Natural killer cell (primary cell): ENCODE measurements around the gene CUTC. TPM values are rescaled to one million over a fixed set of nuclear protein-coding genes. Genes with fewer than 3 reads are reported as not detected.

Experiments
- ATAC-seq, 3 donors: fragments of 150-1000 bp in 2 of 3; fragments of 200-7000 bp in 1 of 3; cut with Tn5 transposase; 1 replicate in 1 of 3; 2 replicates in 2 of 3; pipeline ENCODE4 v1.10.0; 2021; ENCODE audit warnings: mild to moderate bottlenecking in 2 of 3, moderate library complexity in 2 of 3
- DNase-seq, 2 donors: peaks; one replicate each; pipeline versions ENCODE4 v3.0.0 to v3.0.0-alpha.2; 2013 to 2021; ENCODE audit warnings: mixed read lengths in 1 of 2
- H3K27ac ChIP-seq: one replicate; pipeline ENCODE4 v1.5.1; 2013; ENCODE audit warnings: mild to moderate bottlenecking, low read length
- H3K27me3 ChIP-seq: one replicate; pipeline ENCODE4 v1.6.1; 2013; ENCODE audit warnings: low read length; ENCODE audit not compliant: control insufficient read depth, insufficient read depth
- H3K36me3 ChIP-seq: one replicate; pipeline ENCODE4 v1.6.1; 2013; ENCODE audit warnings: low read length; ENCODE audit not compliant: control insufficient read depth, insufficient read depth
- H3K4me1 ChIP-seq: one replicate; pipeline ENCODE4 v1.6.1; 2013; ENCODE audit warnings: low read length; ENCODE audit not compliant: control insufficient read depth, insufficient read depth
- H3K4me3 ChIP-seq: one replicate; pipeline ENCODE4 v1.5.1; 2013; ENCODE audit warnings: low read length
- H3K9me3 ChIP-seq: one replicate; pipeline ENCODE4 v1.6.1; 2013; ENCODE audit warnings: low read length; ENCODE audit not compliant: control insufficient read depth, insufficient read depth
- H3K27ac Mint-ChIP-seq, 2 donors: one replicate each; pipeline ENCODE4 v1.8.0; 2022; ENCODE audit warnings: mild to moderate bottlenecking in 2 of 2, mixed read lengths in 2 of 2, moderate library complexity in 1 of 2
- H3K27me3 Mint-ChIP-seq, 2 donors: one replicate each; pipeline ENCODE4 v1.8.0; 2022; ENCODE audit warnings: low read depth in 2 of 2, mixed read lengths in 2 of 2
- H3K36me3 Mint-ChIP-seq: one replicate; pipeline ENCODE4 v1.8.0; 2022; ENCODE audit warnings: mixed read lengths
- H3K4me1 Mint-ChIP-seq, 2 donors: one replicate each; pipeline ENCODE4 v1.8.0; 2022; ENCODE audit warnings: mixed read lengths in 2 of 2
- H3K4me3 Mint-ChIP-seq: one replicate; pipeline ENCODE4 v1.8.0; 2022; ENCODE audit warnings: mild to moderate bottlenecking, moderate library complexity, mixed read lengths
- H3K9me3 Mint-ChIP-seq, 2 donors: one replicate each; pipeline ENCODE4 v1.8.0; 2022; ENCODE audit warnings: mixed read lengths in 2 of 2
- CTCF ChIP-seq: fragments of 200-600 bp; IDR thresholded peaks from one replicate; pipeline ENCODE4 v1.8.0; 2022; ENCODE audit warnings: antibody characterized with exemption
- WGBS: methylation state at CpG from one replicate; pipeline ENCODE4 v1.1.7; 2013; ENCODE audit warnings: missing lambda C conversion rate; ENCODE audit not compliant: insufficient coverage; 5-methylcytosine and 5-hydroxymethylcytosine counted together
- intact Hi-C: fragments of 100-400 bp; cut with micrococcal nuclease; formaldehyde crosslinking; loops from one replicate; pipeline ENCODE4 v1.14.2; 2022
- total RNA-seq, 4 donors: library from RNA; stranded (reverse); fragments of 120-200 nt in 1 of 4; gene quantifications; one replicate each; pipeline versions ENCODE4 v1.2.3 to v1.2.4, GENCODE V29; 2013 to 2022

Gene CUTC
- total RNA-seq, 3 donors from 2014 or later (not counting 1 experiment from before 2014, with no cell fraction given): 21.4 to 28.1 (median 23.5) TPM

GRCh38 chr10:99711129-99711719 is 20.8 kb upstream of the CUTC start:
- Mint-ChIP-seq H3K36me3 (peaks cover 16% of the 10 kb centered on the region), H3K9me3 (no peaks in the 10 kb centered on the region), H3K27ac (no peak overlapping the region), H3K27me3 (no peaks in the 10 kb centered on the region), H3K4me3 (no peak overlapping the region), H3K4me1 (no peaks in the 10 kb centered on the region)
- peak in 1 of 2 donors; percentile 65 for DNase-seq
- H3K27me3 ChIP-seq: no peaks in the 10 kb centered on the region
- no peaks in the 10 kb centered on the region for H3K4me1 ChIP-seq
- intact Hi-C loops: loop anchor here (1.0 kb wide), 1 partner anchor 151 kb away; no protein-coding TSS in a partner anchor
- ATAC-seq: peak in 2 of 3 donors; percentile 53 to 56
- H3K4me3 ChIP-seq: no peak overlapping the region
- no peaks in the 10 kb centered on the region for H3K9me3 ChIP-seq
- peaks cover 36% of the 10 kb centered on the region for H3K36me3 ChIP-seq
- no peak overlapping the region for H3K27ac ChIP-seq
- peak; percentile 23 for TF ChIP-seq CTCF

- Mint-ChIP-seq H3K27me3 (no peaks in the 10 kb centered on the region), H3K9me3 (no peaks in the 10 kb centered on the region), H3K4me3 (no peak overlapping the region), H3K36me3 (peaks cover 17% of the 10 kb centered on the region), H3K4me1 (no peaks in the 10 kb centered on the region), H3K27ac (peak overlapping the region in 1 of 2 donors; percentile 19)
- WGBS: 95% methylated on average over 5 of the region's 5 CpGs
- no peak overlapping the region for H3K4me3 ChIP-seq
- DNase-seq: no peak
- H3K9me3 ChIP-seq: no peaks in the 10 kb centered on the region
- no peaks in the 10 kb centered on the region for H3K27me3 ChIP-seq
- TF ChIP-seq CTCF: no peak
- intact Hi-C loops: no loop called here
- H3K27ac ChIP-seq: no peak overlapping the region
- no peaks in the 10 kb centered on the region for H3K4me1 ChIP-seq
- no peak for ATAC-seq
- peaks cover 55% of the 10 kb centered on the region for H3K36me3 ChIP-seq
Observed at GRCh38 chr10:99714446-99714845, 17.6 kb upstream of the CUTC start.

- Mint-ChIP-seq H3K27ac (no peak overlapping the region), H3K4me1 (peaks cover 0 to 6% of the 10 kb centered on the region in 2 donors), H3K4me3 (no peak overlapping the region), H3K9me3 (no peaks in the 10 kb centered on the region), H3K27me3 (no peaks in the 10 kb centered on the region), H3K36me3 (peaks cover 21% of the 10 kb centered on the region)
- Histone ChIP-seq H3K27ac (no peak overlapping the region), H3K4me1 (no peaks in the 10 kb centered on the region), H3K27me3 (no peaks in the 10 kb centered on the region), H3K9me3 (no peaks in the 10 kb centered on the region), H3K4me3 (no peak overlapping the region), H3K36me3 (peaks cover 68% of the 10 kb centered on the region)
- 90% methylated on average over 2 of the region's 2 CpGs for WGBS
- no peak for DNase-seq
- intact Hi-C loops: no loop called here
- ATAC-seq: no peak
- no peak for TF ChIP-seq CTCF
Observed at GRCh38 chr10:99720387-99720786, 11.6 kb upstream of the CUTC start.

GRCh38 chr10:99730026-99730425 is 2.0 kb upstream of the CUTC start:
- Mint-ChIP-seq H3K36me3 (peaks cover 17% of the 10 kb centered on the region), H3K4me1 (peaks cover 27 to 31% of the 10 kb centered on the region in 2 donors), H3K27ac (no peak overlapping the region), H3K27me3 (no peaks in the 10 kb centered on the region), H3K4me3 (no peak overlapping the region), H3K9me3 (no peaks in the 10 kb centered on the region)
- no peaks in the 10 kb centered on the region for H3K27me3 ChIP-seq
- peaks cover 27% of the 10 kb centered on the region for H3K36me3 ChIP-seq
- H3K9me3 ChIP-seq: no peaks in the 10 kb centered on the region
- intact Hi-C loops: no loop called here
- DNase-seq: no peak
- H3K4me1 ChIP-seq: peaks cover 20% of the 10 kb centered on the region
- WGBS: 100% methylated on average over 1 of the region's 1 CpG
- no peak for TF ChIP-seq CTCF
- no peak for ATAC-seq
- no peak overlapping the region for H3K27ac ChIP-seq
- H3K4me3 ChIP-seq: no peak overlapping the region
